GM20000 (cell line): Measurements from ENCODE around the gene PAK2.

Experiments used
- DNase-seq: peaks from one replicate; pipeline ENCODE4 v3.0.0; 2012; ENCODE audit warnings: low spot score
- CTCF ChIP-seq: IDR thresholded peaks from 2 replicates; pipeline ENCODE4 v1.5.1; 2012; ENCODE audit warnings: mild to moderate bottlenecking, control low read depth; ENCODE audit errors: extremely low read depth, missing control alignments

Gene PAK2

GRCh38 chr3:196697270-196697669, 42.4 kb upstream of the PAK2 start:
- DNase-seq = no peak
- no peak for TF ChIP-seq CTCF

DNA sequence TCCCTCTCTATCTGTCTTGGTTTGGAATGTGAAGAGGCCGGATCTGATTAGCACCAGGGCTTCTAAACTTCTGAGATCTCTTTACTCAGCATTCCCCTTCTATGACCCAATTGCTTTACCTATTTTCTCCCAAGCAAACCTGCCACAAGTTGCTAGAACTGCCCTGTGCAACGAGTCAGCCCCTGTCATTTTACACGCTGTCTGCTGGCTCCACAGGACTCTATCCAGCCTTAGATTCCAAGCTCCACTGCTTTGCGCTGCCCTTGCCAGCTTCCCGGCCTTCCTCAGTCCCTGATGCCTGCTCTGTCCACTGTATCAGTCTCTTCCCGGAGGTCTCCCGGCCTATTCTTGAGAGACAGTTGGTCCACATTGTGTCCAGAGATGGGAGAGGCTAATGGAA, 39.9 kb upstream of the PAK2 start:
- DNase-seq = no peak
- no peak for TF ChIP-seq CTCF

DNA sequence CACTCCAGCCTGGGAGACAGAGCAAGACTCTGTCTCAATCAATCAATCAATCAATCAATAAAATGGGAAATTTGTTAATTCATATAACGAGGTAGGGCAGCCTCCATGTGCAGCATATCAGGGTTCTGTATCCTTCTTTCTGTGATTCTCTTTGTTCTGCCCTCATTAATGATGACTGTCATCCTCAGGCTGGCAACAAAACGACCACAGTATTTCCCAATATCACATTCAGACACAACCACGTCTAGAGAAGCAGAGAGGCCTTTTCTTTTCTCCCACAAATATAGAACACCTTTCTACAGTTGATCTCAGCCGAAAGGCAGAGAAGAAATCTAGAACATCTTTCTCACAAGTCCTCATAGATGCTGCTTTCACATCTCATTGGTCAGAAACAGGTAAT, 38.9 kb upstream of the PAK2 start:
- DNase-seq = no peak
- TF ChIP-seq CTCF = no peak

- DNase-seq = no peak
- no peak for TF ChIP-seq CTCF
Observed at GRCh38 chr3:196706327-196706726, 33.3 kb upstream of the PAK2 start.

DNA sequence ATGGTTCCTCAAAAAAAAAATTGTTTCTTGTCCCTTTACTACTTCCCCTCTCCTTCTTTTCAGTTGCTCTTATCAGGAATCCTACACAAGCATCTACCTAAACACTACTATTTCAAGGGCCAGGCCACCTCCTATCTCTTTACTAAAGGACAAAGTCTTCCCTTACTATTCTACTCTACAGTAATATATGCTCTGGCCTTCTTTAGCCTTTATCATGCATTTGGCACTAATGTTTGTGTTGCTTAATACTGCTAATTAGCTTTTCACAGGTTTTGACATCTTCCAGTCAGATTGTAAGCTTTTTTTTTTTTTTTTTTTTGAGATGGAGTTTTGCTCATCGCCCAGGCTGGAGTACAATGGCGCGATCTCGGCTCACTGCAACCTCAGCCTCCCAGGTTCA, 32.9 kb upstream of the PAK2 start:
- no peak for DNase-seq
- TF ChIP-seq CTCF = no peak

GRCh38 chr3:196707566-196707965, 32.1 kb upstream of the PAK2 start:
- TF ChIP-seq CTCF = no peak
- DNase-seq = no peak

DNA sequence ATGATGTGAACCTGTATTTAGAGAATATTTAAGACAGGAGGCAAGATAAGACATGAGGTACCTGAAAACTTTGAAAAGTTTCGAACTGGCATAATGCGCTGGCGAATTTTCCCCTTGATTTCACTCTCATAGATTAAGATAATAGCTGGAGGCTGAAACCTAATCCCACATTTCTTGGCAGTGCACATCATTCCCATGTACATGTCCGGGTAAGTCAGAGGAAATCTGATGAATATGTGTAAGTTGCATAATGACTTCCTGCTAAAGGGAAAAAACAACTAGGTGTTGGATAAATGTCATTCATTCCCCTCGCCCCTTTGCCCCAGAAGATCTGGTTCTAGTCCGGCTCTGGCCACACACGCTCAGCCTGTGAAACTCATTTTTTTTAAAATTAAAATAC, 31.2 kb upstream of the PAK2 start:
- TF ChIP-seq CTCF = no peak
- no peak for DNase-seq
